Cardiac septum (tissue), 1 donor: ENCODE results near the gene BCL6. TPM values are rescaled to one million over a fixed set of nuclear protein-coding genes. Genes with fewer than 3 reads are reported as not detected.

Experiments
- DNase-seq: peaks from one replicate; pipeline ENCODE4 v3.0.0-alpha.2; 2020; ENCODE audit warnings: low spot score
- intact Hi-C: fragments of 100-400 bp; cut with DNase I; formaldehyde crosslinking; loops from one replicate; pipeline ENCODE4 v1.14.0; 2022
- long read RNA-seq: library from polyadenylated mRNA; unstranded; transcript quantifications from one replicate; pipeline ENCODE4 v2.0.0, GENCODE V29; 2021
- total RNA-seq: library from RNA; stranded (reverse); fragmentation: NEBNext Ultra II Directional; extraction: Animal tissue kit (Norgen Biotek cat#: 25700); gene quantifications from one replicate; pipeline ENCODE4 v1.2.1, GENCODE V29; 2021
- donor health status: DM: no; HTN: no; CAD: no.

Gene BCL6
- 67.4 TPM for total RNA-seq
- long read RNA-seq, partial matches to known transcripts = 24 of 52 reads
- long read RNA-seq, other reads (novel, unspliced or antisense) = 25 of 52 reads

DNA sequence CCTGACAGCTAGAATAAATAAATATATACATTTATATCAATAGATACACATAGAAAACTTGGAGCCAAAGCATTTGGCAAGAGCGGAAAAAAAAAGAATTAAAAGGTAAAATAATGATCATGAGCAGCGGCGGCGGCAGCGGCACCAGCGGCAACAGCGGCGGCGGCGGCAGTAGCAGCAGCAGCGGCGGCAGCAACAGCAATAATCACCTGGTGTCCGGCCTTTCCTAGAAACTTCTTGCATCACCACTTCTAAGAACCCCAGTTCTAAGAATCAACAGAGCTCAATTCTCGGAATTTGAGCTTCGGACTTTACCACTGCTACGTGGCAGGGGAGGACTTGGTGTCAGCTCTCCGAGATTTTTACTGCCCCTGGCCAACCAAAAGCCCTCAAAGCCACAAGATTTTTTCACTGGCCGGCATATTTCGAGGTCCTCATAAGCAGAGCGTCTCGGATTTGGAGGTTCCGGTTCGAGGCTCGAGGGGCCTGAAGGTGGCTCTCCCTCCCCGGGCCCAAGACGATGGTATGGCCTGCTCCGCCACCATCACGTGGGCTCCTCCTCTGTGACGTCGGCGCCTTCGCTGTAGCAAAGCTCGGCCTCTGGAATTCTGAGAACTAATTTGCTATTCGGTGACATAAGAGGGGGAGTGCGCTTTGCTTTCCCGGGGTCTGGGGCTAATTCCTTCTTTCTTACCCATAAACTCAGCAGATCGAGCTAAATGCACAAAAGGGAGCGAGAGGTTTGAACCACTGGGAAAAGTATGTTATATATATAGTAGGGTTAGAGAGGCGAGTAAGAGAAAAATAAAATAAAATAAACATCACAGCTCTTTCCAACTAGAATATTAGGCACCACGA lies at the start of gene BCL6:
BCL6 (minus strand) TSS at position 268 of the 858 bp plus-strand sequence. CDS start 11,775 bp downstream, outside the sequence.
- peak; percentile 97 for DNase-seq
- intact Hi-C loops = loop anchor here (2.0 to 5.0 kb wide), 6 partner anchors 217 to 602 kb away; no protein-coding TSS in a partner anchor

DNA sequence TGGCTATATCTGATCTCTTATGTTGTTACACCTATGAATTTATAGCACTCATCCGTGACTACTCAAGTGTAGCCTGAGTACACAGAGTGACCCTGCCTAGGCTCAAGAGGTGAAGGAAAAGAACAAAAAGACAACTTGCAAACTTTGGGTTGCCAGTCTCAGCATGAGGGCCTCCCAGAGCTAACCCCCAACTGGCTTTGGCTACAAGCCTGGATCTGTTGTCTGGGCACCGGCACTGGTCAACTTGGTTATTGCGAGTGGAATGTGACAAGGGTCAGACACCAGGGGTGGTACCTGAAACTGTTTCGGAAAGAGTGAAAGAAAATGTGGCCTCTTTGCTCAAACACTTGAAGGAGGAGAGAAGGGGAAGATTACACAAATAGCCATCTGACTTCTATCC lies 49.5 kb upstream of the BCL6 start:
- intact Hi-C loops = no loop called here
- DNase-seq = no peak

- intact Hi-C loops = no loop called here
- DNase-seq = no peak
These were observed 48.4 kb upstream of the BCL6 start for GRCh38 chr3:187793618-187794017.

- intact Hi-C loops = no loop called here
- no peak for DNase-seq
These were observed 47.3 kb upstream of the BCL6 start for GRCh38 chr3:187792521-187792920.

- intact Hi-C loops = no loop called here
- no peak for DNase-seq
These were observed 44.6 kb upstream of the BCL6 start for GRCh38 chr3:187789872-187790271.

DNA sequence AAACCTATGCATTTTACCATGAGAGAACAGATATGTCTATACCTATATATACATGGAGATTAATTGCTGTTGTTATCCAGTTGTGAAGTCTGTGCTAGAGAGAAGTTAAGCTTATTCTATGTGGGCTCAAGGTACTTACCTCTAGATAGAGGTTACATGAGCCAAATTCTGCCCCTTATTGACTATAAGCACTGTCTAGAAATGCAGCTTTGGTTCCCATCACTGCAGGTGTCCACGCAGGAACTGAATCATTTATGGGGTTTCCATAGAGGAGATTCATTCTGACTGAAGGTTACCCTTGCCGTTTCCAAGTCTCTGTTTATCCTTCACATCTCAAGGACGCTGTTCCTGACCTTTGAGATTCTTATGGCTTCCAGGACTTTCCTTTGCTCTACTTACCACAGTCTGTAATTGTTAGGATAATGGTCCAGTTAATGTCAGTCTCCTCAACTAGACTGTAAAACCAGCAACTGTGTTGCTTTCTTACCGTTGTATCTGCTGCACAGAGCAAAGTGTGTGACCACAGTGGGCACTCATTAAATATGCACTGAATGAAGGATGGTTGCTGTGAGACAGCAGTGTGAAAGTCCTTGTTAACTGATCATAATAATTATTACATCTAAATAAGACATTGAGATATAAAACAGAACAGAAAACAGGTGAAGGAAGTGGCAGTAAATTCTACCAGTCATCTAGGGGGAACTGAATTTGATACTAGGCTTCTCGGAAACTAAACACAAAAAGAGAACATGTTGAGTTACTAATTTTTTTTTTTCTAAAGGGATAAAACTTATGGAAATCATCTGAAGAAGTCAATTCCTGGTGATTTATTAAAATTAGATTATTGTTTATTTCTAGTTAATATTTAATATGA lies 44.0 kb upstream of the BCL6 start:
- intact Hi-C loops = no loop called here
- DNase-seq = no peak

- intact Hi-C loops = no loop called here
- no peak for DNase-seq
These were observed 37.8 kb upstream of the BCL6 start for GRCh38 chr3:187783098-187783497.

DNA sequence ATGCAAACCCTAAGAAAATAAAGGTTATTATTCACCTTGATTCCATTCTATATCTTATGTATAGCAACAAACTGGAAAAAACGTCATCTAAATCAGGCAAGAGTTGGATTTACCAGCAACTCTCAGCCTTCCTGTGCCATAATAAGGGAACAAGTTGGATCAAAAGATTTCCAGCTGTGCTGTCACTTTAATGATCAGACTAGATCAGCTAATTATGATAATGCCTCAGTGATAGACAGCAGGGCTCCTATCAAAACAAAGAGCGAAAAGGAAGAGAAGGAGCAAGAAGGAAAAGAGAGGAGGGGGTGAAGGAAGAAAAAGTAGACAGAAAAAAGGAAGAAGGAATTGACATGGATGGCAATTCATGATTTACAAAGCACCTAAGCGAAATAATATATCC lies 36.7 kb upstream of the BCL6 start:
- intact Hi-C loops = no loop called here
- no peak for DNase-seq

GRCh38 chr3:187781001-187781400 lies 35.7 kb upstream of the BCL6 start:
- DNase-seq = no peak
- intact Hi-C loops = no loop called here

GRCh38 chr3:187778726-187779125 lies 33.5 kb upstream of the BCL6 start:
- DNase-seq = no peak
- intact Hi-C loops = no loop called here

- DNase-seq = no peak
- intact Hi-C loops = no loop called here
These were observed 32.2 kb upstream of the BCL6 start for GRCh38 chr3:187777331-187777941.

- intact Hi-C loops = no loop called here
- no peak for DNase-seq
These were observed 30.3 kb upstream of the BCL6 start for GRCh38 chr3:187775549-187775948.

GRCh38 chr3:187774185-187774789 lies 29.0 kb upstream of the BCL6 start:
- no peak for DNase-seq
- intact Hi-C loops = no loop called here

DNA sequence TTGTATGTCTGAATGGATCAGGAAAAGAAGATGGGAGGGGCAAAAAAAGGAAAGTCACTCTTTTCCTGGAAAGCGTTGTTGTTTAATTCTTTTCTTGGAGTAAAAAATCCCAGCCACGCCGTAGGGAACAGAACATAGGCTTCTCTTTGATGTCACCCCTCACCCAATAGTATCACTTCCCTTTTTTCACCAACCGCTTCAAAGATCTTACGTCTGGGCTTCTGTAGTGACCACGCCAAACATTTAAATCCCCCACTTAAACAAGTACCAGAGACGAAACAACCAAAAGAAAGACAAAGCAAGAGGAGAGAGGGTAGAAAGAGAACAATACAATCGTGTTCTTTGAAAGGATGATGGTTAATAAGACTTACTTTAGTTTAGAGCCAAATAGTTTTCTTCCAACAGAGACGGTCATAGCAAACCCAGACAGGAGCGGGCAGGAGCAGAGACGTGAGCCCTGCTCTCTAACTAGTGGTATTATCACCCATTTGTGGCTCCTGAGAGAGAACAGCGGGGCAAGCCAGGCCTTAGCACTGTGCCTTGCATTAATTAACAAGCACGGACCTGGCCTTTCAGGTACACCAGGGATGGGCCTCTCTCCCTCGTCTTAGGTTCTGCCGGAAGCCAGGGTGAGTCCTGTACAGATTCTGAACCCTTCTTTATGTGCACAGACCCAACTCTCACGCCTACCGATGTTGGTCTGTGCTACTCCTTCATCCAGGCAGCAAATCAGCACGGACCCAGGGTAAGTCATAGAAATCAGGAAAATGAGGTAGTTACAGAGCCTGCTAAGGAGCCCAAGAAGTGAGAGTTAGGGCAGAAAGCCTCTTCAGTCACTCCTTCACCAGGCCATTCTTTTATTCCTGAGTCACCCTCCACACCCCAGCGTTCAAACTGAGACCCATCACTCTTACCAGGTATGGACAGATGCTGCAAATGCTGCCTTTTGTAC lies 28.2 kb upstream of the BCL6 start:
- no peak for DNase-seq
- intact Hi-C loops = no loop called here

DNA sequence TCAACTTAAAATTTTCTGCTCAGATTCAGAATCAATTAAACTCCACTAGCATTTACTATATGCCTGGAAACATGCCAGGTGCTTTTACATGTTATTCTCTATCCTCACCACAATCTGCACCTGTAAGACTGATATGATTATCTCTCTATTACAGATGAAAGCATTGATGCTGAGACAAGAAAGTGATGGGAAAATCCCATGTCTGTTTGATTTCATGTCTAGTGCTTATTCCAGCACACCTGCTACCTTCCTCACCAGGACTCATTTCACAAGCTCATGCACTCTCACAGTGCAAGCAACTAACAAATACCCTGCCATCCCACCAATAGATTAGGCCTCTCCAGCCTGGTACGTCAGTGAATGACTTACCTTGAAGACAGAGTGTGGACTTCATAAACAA lies 25.0 kb upstream of the BCL6 start:
- no peak for DNase-seq
- intact Hi-C loops = no loop called here

DNA sequence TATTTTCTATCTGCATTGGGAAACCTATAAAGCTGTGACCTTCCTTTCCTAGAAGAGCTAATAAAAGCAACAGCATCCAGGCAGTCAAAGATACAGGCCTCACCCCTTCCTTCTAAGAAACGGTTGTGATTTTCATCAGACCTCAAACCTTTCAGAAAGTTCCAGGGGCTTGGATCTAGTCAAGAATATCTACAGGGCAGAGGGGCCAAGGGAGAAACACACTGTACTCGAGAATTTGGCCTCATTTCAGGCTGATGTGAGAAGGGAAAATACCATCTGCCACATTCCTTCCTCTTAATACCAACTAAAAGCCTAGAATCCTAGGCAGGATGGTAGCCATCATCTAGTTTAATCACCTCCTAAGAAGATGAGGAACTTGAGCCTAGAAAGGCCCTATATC lies 24.5 kb upstream of the BCL6 start:
- intact Hi-C loops = no loop called here
- no peak for DNase-seq

- intact Hi-C loops = no loop called here
- DNase-seq = no peak
These were observed 22.2 kb upstream of the BCL6 start for GRCh38 chr3:187767266-187768012.

- DNase-seq = no peak
- intact Hi-C loops = no loop called here
These were observed 20.1 kb upstream of the BCL6 start for GRCh38 chr3:187765342-187765741.
